ENCODE data around the gene SPATA2. TPM values are rescaled to one million over a fixed set of nuclear protein-coding genes. Genes with fewer than 3 reads are reported as not detected.
"Not testable (repeated sequence)": the region's sequence is repeated elsewhere in the genome, so short reads cannot be mapped to it uniquely, and the experiment has no call there.

SPATA2 gene
- total and polyA plus RNA-seq, 4 donors, result 5.4 to 20.1 (median 11.7) TPM

GRCh38 chr20:49863666-49864065 is 51.7 kb downstream of the SPATA2 start:
- no peak for DNase-seq (ENCODE audit: low read depth in 4 of 6, low spot score in 6 of 6)
- Histone ChIP-seq H3K27me3 (ENCODE audit: control insufficient read depth, insufficient read depth, low read length) (no peaks in the 10 kb centered on the region), H3K9me3 (ENCODE audit: control insufficient read depth, insufficient read depth, low read length) (no peaks in the 10 kb centered on the region), H3K36me3 (ENCODE audit: control insufficient read depth, insufficient read depth, low read length) (peaks cover 26% of the 10 kb centered on the region), H3K4me3 (ENCODE audit: low read depth, low read length) (no peak overlapping the region), H3K27ac (ENCODE audit: low read depth, low read length) (no peak overlapping the region), H3K4me1 (ENCODE audit: control insufficient read depth, insufficient read depth, low read length) (no peaks in the 10 kb centered on the region)
- WGBS (ENCODE audit: insufficient coverage), result 94% methylated on average over 6 of the region's 6 CpGs

GRCh38 chr20:49862607-49863200 is 52.6 kb downstream of the SPATA2 start:
- no peaks in the 10 kb centered on the region for H3K9me3 ChIP-seq (ENCODE audit: control insufficient read depth, insufficient read depth, low read length)
- no peak for DNase-seq (ENCODE audit: low read depth in 4 of 6, low spot score in 6 of 6)
- 95% methylated on average over 2 of the region's 6 CpGs for WGBS (ENCODE audit: insufficient coverage)
- no peak overlapping the region for H3K4me3 ChIP-seq (ENCODE audit: low read depth, low read length)
- H3K4me1 ChIP-seq (ENCODE audit: control insufficient read depth, insufficient read depth, low read length), result no peaks in the 10 kb centered on the region
- no peak overlapping the region for H3K27ac ChIP-seq (ENCODE audit: low read depth, low read length)
- peaks cover 23% of the 10 kb centered on the region for H3K36me3 ChIP-seq (ENCODE audit: control insufficient read depth, insufficient read depth, low read length)
- no peaks in the 10 kb centered on the region for H3K27me3 ChIP-seq (ENCODE audit: control insufficient read depth, insufficient read depth, low read length)

GRCh38 chr20:49861232-49861631 is 54.1 kb downstream of the SPATA2 start:
- not testable (repeated sequence) for H3K4me1 ChIP-seq (ENCODE audit: control insufficient read depth, insufficient read depth, low read length); H3K9me3 ChIP-seq (ENCODE audit: control insufficient read depth, insufficient read depth, low read length); H3K27ac ChIP-seq (ENCODE audit: low read depth, low read length); DNase-seq (ENCODE audit: low read depth in 4 of 6, low spot score in 6 of 6); H3K4me3 ChIP-seq (ENCODE audit: low read depth, low read length); H3K27me3 ChIP-seq (ENCODE audit: control insufficient read depth, insufficient read depth, low read length)
- H3K36me3 ChIP-seq (ENCODE audit: control insufficient read depth, insufficient read depth, low read length), result peaks cover 32% of the 10 kb centered on the region
- WGBS (ENCODE audit: insufficient coverage), result 75% methylated on average over 1 of the region's 3 CpGs

- Histone ChIP-seq H3K4me3 (ENCODE audit: low read depth, low read length) (no peak overlapping the region), H3K27me3 (ENCODE audit: control insufficient read depth, insufficient read depth, low read length) (no peaks in the 10 kb centered on the region), H3K9me3 (ENCODE audit: control insufficient read depth, insufficient read depth, low read length) (no peaks in the 10 kb centered on the region), H3K4me1 (ENCODE audit: control insufficient read depth, insufficient read depth, low read length) (no peaks in the 10 kb centered on the region), H3K27ac (ENCODE audit: low read depth, low read length) (no peak overlapping the region), H3K36me3 (ENCODE audit: control insufficient read depth, insufficient read depth, low read length) (peaks cover 34% of the 10 kb centered on the region)
- DNase-seq (ENCODE audit: low read depth in 4 of 6, low spot score in 6 of 6), result no peak
Observed at GRCh38 chr20:49859807-49860206, 55.5 kb downstream of the SPATA2 start.

GRCh38 chr20:49859011-49859410 is 56.3 kb downstream of the SPATA2 start:
- no peaks in the 10 kb centered on the region for H3K27me3 ChIP-seq (ENCODE audit: control insufficient read depth, insufficient read depth, low read length)
- no peaks in the 10 kb centered on the region for H3K4me1 ChIP-seq (ENCODE audit: control insufficient read depth, insufficient read depth, low read length)
- H3K27ac ChIP-seq (ENCODE audit: low read depth, low read length), result no peak overlapping the region
- 93% methylated on average over 5 of the region's 6 CpGs for WGBS (ENCODE audit: insufficient coverage)
- peaks cover 37% of the 10 kb centered on the region for H3K36me3 ChIP-seq (ENCODE audit: control insufficient read depth, insufficient read depth, low read length)
- no peak overlapping the region for H3K4me3 ChIP-seq (ENCODE audit: low read depth, low read length)
- DNase-seq (ENCODE audit: low read depth in 4 of 6, low spot score in 6 of 6), result no peak
- no peaks in the 10 kb centered on the region for H3K9me3 ChIP-seq (ENCODE audit: control insufficient read depth, insufficient read depth, low read length)

DNA sequence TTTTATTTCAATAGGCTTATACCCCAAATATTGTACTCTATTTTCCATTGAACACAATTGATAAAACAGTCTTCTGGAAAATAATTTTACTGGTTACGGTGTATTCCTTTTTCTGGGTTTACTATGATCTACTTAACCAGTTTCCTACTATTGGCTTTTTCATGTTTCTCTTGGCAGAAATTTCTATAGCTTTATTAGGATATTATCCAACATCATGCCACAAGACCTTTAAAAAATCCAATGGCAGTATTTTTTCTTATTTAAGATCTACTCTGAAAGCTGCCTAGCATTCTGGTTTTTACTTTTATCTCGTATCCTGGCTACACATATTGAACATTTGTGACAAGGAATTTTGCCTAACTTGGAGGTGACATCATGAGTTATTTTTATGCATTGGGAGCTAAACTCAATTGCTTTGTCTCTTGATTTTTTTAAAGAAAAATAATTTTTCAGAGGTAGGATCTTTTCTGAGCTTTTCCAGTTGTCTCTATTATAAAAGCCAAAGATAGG is 57.2 kb downstream of the SPATA2 start:
- Histone ChIP-seq H3K4me3 (ENCODE audit: low read depth, low read length) (no peak overlapping the region), H3K27ac (ENCODE audit: low read depth, low read length) (no peak overlapping the region), H3K9me3 (ENCODE audit: control insufficient read depth, insufficient read depth, low read length) (no peaks in the 10 kb centered on the region), H3K4me1 (ENCODE audit: control insufficient read depth, insufficient read depth, low read length) (no peaks in the 10 kb centered on the region), H3K27me3 (ENCODE audit: control insufficient read depth, insufficient read depth, low read length) (no peaks in the 10 kb centered on the region), H3K36me3 (ENCODE audit: control insufficient read depth, insufficient read depth, low read length) (peaks cover 44% of the 10 kb centered on the region)
- peak in 1 of 6 donors; percentile 15 for DNase-seq (ENCODE audit: low read depth in 4 of 6, low spot score in 6 of 6)
- WGBS (ENCODE audit: insufficient coverage), result no CpG with 5 or more reads among the region's 2 CpGs

GRCh38 chr20:49856904-49857303 is 58.4 kb downstream of the SPATA2 start:
- no peaks in the 10 kb centered on the region for H3K4me1 ChIP-seq (ENCODE audit: control insufficient read depth, insufficient read depth, low read length)
- H3K9me3 ChIP-seq (ENCODE audit: control insufficient read depth, insufficient read depth, low read length), result no peaks in the 10 kb centered on the region
- H3K27ac ChIP-seq (ENCODE audit: low read depth, low read length), result no peak overlapping the region
- H3K27me3 ChIP-seq (ENCODE audit: control insufficient read depth, insufficient read depth, low read length), result no peaks in the 10 kb centered on the region
- WGBS (ENCODE audit: insufficient coverage), result no CpG with 5 or more reads among the region's 3 CpGs
- H3K4me3 ChIP-seq (ENCODE audit: low read depth, low read length), result no peak overlapping the region
- peaks cover 44% of the 10 kb centered on the region for H3K36me3 ChIP-seq (ENCODE audit: control insufficient read depth, insufficient read depth, low read length)
- no peak for DNase-seq (ENCODE audit: low read depth in 4 of 6, low spot score in 6 of 6)

DNA sequence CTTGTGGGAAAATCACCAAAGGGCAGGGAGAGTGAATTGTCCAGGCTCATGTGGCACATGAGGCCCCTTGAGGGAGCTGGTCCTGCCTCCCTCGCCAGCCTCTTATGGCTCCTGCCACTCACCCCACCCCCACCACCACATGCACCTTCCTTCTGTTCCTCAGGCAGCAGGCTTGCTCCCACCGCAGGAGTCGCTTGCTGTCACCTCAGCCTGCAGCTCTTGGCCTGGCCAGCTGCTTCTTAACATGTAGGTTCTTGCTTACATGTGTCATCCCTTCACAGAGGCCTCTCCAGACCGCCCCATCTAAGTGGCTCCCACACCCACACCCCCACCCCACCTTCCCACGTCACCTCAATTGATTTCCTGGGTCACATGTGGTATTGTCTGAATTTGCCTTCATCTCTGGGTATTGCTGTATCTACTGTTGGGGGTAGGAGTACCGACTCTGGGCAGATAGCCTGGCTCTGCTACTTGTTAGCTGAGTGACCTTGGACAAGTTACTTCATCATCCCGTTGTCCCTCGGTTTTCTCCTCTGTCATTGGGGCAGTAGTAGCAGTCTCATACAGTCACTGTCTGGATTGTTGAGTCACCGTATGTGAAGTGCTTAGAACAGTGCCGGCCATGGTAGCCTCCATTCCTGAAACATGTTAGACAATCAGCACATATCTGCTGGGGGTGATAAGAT is 61.0 kb downstream of the SPATA2 start:
- peaks cover 37% of the 10 kb centered on the region for H3K36me3 ChIP-seq (ENCODE audit: control insufficient read depth, insufficient read depth, low read length)
- H3K27me3 ChIP-seq (ENCODE audit: control insufficient read depth, insufficient read depth, low read length), result no peaks in the 10 kb centered on the region
- H3K9me3 ChIP-seq (ENCODE audit: control insufficient read depth, insufficient read depth, low read length), result no peaks in the 10 kb centered on the region
- no peak for DNase-seq (ENCODE audit: low read depth in 4 of 6, low spot score in 6 of 6)
- H3K27ac ChIP-seq (ENCODE audit: low read depth, low read length), result no peak overlapping the region
- no peak overlapping the region for H3K4me3 ChIP-seq (ENCODE audit: low read depth, low read length)
- WGBS (ENCODE audit: insufficient coverage), result 87% methylated on average over 8 of the region's 10 CpGs
- peaks cover 6% of the 10 kb centered on the region for H3K4me1 ChIP-seq (ENCODE audit: control insufficient read depth, insufficient read depth, low read length)

DNA sequence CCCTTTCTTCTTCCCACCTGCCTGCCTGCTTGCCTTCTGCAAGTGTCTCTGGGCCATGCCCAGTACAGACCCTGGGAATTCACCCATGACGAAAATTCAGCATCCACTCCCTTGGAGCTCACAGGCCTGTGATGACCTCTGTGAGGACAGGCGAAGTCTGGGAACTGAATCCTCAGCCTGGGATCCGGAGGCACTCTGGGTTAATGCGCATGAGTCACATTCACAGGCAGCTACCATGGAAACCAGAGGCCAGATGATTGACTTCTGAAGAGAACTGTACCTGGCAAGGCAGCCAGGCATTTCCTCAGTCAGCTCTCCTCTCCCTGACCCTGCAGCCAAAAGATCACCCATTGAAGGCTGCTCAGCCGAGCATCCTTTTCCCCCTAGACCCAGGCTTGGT is 61.7 kb downstream of the SPATA2 start:
- H3K4me1 ChIP-seq (ENCODE audit: control insufficient read depth, insufficient read depth, low read length), result peaks cover 6% of the 10 kb centered on the region
- H3K4me3 ChIP-seq (ENCODE audit: low read depth, low read length), result no peak overlapping the region
- H3K9me3 ChIP-seq (ENCODE audit: control insufficient read depth, insufficient read depth, low read length), result no peaks in the 10 kb centered on the region
- no peaks in the 10 kb centered on the region for H3K27me3 ChIP-seq (ENCODE audit: control insufficient read depth, insufficient read depth, low read length)
- 40% methylated on average over 4 of the region's 5 CpGs for WGBS (ENCODE audit: insufficient coverage)
- H3K36me3 ChIP-seq (ENCODE audit: control insufficient read depth, insufficient read depth, low read length), result peaks cover 37% of the 10 kb centered on the region
- DNase-seq (ENCODE audit: low read depth in 4 of 6, low spot score in 6 of 6), result peak in 2 of 6 donors; percentile 38 to 58
- H3K27ac ChIP-seq (ENCODE audit: low read depth, low read length), result no peak overlapping the region
